COLO829 (cell line): Measurements from ENCODE around the gene NUAK2.
"Not testable (repeated sequence)": the region's sequence is repeated elsewhere in the genome, so short reads cannot be mapped to it uniquely, and the experiment has no call there.

ENCODE experiments used
- DNase-seq: peaks from one replicate; pipeline ENCODE4 v3.0.0; 2012; ENCODE audit warnings: low spot score

NUAK2 gene

DNA sequence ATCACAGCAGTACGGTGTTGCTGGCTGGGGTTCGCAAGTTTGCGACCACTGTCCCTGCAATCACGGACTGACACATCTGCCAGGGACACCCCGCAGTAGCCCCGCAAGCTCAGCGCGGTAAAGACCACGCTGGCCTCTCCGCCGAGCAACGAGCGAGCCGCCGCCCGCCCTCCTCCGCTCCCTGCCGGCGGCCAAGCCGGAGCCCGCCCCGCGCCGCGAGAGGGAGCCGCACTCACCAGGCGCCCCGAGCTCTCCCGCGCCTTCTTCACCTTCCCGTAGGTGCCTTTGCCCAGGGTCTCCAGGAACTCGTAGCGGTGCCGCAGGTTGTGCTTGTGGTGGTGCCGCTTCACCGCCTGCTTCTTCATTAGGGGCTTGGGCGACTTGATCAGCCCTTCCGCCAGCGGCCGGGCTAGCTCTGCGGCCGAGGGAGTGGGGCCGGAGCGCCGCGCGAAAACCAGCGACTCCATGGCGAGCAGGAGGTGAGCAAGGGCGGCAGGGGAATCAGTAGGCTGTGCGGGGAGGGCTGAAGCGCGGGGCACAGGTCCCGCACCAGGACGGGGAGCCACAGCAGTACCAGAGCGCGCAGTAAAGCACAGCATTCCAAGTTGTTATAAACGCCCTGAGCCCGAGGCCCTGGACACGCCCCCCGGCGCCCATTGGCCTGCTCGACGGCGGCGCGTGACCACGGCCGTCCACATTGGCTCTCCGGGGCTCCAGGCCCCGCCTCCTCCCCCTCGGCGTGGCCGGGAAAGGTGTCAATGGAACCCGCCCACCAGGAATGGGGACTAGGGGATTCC is at the start of gene NUAK2:
Gene NUAK2 (minus strand): TSS at position 584 of the 797 bp plus-strand sequence. CDS start 117 bp downstream, at position 467.
- DNase-seq, result peak; percentile 75

DNA sequence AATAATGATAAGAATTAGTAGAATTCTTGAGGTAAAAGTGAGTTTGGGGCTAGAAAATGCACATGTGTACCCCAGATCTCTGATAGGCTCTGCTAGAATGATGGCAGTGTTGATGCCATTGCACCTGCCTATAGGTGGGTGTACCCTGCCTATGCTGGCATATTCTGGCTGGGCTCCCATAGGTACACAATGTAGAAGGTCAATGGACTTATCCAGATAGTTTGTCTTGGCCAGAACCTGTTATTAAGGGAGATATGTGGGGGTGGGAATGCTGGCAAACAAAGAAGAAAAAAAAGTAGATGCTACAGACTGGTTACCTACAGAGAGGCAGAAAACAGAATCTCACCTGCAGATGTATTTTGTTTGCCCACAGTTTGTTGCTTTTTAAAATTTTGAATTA is 49.2 kb upstream of the NUAK2 start:
- no peak for DNase-seq

DNA sequence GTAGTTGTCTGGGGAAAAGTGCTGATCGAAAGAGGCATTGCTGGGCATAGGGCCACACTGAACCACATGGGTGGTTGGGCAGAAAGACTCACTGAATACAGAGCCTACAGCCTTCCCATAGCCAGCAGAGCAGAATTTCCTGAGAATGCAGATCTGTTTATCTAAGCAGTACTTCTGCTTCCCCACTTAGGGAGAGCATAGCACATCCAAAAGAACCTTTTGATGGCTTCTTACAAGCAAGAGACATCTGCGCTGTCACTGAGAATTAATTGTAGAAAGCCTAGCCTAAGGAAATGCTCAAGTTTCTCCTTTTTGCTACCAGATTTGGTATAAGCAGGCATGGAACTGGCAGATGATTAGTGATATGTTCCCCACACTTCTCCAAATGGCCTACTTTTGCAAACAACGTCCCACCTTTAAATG is 48.2 kb upstream of the NUAK2 start:
- DNase-seq, result no peak

DNA sequence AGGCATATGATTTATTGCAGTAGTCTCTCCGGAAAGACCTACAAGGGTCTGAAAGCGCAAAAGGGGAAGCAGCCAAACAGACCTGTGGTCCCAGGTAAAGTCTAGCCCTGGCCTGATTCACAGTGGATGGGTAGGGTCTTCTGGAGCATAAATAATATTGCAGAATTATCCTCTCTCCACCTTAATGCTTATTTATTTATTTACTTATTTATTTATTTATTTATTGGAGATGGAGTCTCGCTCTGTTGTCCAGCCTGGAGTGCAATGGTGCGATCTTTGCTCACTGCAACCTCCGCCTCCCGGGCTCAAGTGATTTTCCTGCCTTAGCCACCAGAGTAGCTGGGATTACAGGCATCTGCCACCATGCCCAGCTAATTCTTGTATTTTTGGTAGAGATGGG is 46.9 kb upstream of the NUAK2 start:
- no peak for DNase-seq

DNA sequence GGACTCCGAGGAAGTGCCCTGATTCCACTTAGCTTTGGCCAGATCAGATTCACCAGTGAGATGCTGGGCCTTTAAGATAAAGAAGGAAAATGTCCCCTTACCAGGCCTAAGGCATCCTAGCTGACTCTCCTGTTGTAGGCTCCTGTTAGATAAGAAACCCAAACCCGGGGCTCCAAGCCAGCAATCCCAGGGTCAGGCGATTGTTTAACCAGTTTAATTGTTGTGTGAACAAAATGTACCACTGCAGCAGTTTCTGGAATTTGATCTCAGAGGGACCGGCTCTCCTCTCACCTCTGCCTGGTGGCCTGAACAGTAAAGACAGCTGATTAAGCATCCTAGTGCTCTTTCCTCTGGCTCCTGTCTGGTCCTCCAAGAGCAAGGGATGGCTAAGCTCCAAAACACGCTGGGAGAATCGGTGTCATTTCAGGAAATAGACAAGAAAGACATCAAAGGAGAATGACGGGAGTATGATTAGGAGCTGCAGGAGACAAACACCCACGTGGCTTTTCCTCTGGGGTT is 44.5 kb upstream of the NUAK2 start:
- peak; percentile 42 for DNase-seq

DNA sequence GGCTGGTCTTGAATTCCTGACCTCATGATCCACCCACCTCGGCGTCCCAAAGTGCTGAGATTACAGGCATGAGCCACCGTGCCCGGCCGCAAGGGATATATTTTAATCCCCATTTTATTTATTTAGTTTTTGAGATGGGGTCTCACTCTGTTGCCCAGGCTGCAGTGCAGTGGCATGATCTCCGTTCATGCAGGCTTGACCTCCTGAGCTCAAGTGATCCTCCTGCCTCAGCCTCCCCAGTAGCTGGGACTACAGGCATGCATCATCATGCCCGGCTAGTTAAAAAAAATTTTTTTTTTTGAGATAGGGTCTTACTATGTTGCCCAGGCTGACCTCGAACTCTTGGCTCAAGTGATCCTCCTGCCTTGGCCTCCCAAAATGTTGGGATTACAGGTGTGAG is 43.5 kb upstream of the NUAK2 start:
- DNase-seq, result not testable (repeated sequence)

DNA sequence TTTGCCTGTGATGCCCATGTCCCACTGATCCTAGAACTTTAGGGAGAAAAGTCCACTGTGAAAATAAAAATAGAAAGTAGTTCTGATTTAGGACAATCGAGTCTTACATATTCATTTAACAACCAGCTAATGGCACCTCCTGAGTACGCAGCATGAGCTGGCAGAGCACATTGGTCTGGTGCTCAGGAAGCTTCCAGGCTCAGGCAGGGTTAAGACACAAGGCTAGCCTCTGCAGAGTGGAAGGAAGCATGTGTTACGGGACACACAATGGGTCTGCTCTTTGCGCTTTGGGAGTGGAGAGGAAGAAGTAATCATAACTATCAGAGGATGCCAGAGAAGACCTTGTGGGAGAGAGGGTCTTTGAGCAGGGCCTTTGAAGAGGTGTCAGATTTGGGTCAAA is 39.3 kb upstream of the NUAK2 start:
- DNase-seq, result no peak

DNA sequence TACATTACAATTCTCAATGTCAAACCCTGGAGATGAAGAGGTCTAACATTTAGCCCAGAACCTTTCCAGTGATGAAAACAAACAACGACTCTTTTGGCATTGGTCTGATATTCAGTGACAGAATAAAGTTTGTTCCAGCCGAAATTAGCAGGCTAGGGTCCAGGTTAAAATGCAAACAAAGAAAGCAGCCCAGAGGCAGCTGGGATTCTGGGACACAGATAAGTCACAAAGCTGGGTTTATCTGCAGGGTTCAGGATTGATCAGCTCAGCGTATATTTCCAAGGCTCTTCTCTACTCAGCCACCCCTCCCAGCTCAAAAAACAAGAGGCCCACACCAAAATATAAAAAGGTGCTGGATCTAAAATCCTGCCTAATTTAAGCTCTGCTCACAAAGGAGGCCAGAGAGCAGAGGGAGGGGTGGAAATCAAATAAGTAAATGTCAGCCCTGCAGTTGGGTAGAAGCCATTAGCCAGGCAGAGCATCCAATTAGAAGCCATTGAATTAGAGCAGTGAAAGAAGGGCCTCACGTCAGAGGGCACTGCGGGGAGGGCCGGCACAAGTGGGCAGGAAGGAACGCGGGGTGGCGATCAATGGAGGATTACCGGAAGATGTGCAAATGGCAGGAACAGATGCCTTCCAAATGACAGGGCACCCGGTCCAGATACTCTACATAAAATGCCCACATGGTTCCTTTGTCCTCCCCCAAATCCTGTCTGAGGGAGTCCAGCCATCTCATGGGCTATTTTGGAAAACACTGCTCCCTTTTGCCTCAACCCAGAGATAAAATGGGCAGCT is 38.4 kb upstream of the NUAK2 start:
- DNase-seq, result no peak

DNA sequence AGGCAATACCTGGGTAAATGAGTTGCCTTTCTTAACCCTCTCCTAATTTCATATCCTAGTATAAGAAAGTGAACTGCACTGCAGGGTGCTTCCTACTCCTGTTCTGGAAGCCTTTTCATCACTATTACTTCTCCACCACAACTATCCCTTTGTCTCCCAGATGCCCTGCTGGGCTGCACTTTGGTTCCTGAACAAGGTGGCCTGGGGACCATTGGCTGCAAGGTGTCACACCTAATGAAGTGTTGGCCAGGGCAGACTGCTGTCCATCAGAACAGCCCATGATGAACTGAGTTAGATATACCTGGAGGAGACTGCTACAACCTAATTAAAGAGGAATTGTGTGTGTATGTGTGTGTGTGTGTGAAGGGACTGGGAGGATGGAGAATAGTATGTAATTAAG is 37.0 kb upstream of the NUAK2 start:
- DNase-seq, result no peak

DNA sequence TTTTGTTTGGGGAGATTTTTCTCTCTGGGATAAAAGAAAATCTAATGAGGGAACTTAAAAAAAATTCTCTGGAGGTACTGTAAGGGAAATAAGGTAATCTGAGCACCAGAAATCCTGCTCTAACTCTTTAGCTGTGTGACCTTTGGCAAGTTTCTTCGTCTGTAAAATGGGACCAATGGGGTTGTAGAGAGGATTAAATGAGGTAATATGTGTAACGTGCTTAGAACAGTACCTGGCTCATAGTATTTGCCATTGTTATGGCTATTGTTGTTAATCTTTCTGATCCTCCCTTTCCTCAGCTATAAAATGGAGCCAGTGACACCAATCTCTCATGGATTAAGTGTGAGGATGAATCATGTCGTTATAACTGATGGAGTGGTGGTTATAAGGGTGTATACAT is 36.0 kb upstream of the NUAK2 start:
- no peak for DNase-seq

DNA sequence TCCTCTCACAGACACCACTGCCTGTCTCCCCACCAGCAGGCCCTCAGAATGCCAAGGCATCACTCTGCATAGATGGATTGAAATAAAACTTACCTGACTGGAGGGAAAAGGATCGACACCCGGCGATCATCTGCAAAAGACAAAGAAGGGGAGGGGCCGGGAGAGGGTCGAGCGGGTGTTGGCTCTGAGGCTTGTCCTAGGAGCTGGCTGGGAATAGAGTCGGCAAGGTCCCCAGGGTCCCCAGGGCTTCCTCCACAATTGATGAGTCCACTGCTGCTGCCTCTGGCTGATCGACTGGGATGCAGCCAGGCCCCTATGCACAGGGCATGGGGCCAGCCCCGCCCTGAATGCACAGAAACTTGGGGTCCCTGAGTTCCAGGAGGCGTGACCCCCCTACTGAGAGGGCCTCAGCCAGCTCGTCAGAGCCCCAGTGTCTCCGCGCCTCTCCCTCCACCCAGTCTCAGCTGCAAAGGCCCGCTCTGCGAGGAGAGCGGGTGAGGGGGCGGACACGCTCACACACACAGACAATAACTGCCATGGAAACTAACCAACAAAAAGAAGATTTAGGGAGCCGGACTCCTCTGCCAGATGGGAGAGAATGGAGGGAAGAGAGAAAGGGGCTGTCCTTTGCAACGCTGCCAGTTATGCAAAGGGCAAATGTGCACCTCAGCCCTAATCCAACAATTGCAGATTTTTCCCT is 35.0 kb upstream of the NUAK2 start, which contains the start of gene KLHDC8A:
Gene KLHDC8A (minus strand): TSS at position 483 of the 700 bp plus-strand sequence. CDS start 13,318 bp downstream, outside the sequence.
- DNase-seq, result no peak

DNA sequence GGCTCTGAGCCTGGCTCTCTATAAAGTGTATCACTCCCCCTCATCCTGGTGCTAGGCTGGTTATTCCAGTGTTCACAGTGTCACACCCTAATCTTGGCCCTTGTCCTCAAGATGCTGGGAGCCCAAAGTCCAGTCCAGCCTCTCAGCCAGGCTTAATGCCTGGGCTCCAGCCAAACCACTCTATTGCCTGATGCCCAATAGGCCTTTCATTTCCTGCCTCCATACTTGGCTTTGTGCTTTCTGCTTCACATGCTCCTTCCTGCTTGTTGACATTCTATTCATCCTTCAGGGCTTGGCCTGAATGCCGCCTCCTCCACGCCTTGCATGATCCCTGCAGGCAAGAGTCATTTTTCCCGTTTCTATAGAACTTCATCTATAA is 33.5 kb upstream of the NUAK2 start:
- peak; percentile 82 for DNase-seq

DNA sequence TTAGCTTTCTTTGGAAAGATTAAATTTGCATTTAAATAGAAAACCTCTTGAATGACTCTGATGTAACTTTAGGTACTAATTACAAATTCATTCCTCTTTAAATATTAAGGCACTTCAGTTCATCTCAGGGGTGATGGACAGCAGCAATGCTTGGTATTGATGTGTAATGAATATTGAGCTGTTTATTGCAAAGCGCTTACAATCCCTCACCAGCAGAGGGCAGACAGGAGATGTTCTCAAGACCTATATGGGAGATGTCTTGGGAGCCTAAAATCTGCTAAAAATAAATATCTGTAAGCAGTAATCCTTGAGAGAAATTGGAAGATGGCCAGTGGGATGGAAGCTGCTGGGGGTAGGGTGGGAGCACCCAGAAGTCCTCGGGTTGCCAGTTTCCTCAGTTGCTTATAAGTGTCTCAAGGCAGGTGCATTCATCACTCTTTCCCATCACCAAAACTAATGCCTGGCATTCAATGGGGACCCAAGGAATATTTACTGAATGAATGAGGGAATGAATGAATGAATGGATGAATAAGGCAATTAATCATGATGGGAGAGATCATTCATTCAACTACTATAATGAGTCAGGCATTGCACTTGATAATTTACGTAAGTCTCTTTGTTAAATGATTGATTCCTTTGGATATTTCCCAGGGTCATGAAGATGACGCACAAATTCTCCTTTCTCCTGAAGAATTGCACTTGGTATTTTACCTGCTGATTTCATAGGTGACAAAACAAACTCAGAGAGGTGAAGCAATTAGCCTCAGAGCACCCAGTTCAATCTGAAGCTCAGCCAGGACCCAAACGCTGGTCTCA is 32.9 kb upstream of the NUAK2 start:
- peak; percentile 53 for DNase-seq

DNA sequence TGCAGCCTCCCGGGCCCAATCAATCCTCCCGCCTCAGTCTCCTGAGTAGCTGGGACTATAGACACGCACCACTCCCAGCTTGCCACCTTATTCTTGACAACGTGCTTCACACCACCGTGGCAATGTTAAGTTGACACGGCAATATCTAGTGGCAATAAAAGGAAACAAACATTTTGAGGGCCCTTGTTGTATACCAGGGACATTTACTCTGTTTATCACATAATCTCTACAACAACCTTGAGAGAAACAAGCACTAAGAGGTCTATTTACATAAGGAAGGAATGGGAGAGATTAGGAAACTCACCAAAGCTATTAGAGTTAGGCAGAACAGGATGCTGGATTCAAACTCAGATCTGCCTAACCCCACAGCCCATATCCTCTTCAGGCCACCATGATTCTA is 32.1 kb upstream of the NUAK2 start:
- DNase-seq, result no peak

DNA sequence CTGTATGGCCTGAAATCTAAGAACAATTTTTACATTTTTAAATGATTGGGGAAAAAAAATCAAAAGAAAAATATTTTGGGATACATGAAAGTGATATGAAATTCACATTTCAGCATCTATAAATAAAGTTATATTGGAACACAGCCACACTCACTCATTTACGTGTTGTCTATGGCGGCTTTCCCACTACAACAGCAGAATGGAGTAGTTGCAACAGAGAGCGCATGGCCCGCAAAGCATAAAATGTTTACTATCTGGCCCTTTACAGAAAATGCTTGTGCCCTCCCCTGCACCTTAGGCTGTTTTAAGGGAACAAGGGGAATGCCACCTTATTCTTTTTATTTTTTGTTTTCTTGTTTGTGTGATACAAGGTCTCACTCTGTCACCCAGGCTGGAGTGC is 31.6 kb upstream of the NUAK2 start:
- DNase-seq, result no peak

DNA sequence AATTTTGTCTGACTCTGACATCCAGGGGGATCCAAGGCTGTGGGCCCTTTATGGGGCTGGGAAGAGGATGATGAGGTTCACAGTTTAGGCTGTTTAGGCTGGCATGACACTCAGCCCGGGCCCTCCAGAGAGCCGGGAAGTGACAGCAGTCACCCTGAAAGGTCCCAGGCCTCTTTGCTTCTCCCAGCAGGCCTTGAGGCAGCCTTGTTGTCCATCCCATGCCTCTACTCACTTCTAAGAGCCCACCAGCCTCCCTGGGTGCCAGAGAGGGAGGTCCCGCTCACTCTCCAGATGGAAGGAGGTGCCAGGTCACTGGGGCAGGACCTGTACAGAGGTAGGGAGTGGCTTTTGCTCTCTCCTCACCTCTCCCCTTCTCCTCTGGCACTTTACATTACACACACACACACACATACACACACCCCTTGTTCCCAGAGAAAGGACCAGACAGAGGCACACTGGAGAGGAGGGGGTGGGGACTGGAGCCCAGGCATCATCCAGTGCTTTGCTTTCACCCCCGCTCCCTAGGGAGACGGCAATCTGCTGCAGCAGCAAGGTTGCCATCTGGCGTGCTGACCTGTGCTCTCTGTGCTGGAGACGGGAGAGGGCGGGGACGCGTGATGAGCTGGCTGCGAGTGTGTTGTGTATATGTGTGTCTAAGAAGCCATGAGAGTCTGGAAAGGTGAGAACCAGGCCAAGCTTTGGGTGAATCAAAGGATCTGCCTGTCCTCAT is 30.6 kb upstream of the NUAK2 start:
- no peak for DNase-seq

DNA sequence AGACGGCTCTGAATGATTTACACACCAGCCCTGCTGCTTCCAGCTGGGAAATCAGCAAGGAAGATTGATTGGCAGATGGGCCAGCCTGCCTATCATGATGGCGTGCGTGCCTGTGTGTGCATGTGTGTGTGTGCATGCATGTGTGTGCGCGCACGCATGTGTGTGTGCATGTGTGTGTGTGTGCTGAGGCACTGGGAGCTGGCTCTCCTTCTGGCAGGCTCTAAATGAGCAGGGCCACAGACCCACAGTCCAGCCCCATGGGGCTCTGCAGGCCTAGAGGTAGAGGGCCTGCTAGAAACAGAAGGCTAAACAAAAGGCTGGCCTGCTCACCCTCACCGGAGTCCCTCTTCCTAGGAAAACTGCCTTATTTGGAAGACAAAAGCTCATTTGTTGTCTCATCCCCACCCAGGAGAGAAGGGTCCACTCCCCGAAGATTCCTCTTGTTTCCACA is 29.2 kb upstream of the NUAK2 start:
- no peak for DNase-seq

DNA sequence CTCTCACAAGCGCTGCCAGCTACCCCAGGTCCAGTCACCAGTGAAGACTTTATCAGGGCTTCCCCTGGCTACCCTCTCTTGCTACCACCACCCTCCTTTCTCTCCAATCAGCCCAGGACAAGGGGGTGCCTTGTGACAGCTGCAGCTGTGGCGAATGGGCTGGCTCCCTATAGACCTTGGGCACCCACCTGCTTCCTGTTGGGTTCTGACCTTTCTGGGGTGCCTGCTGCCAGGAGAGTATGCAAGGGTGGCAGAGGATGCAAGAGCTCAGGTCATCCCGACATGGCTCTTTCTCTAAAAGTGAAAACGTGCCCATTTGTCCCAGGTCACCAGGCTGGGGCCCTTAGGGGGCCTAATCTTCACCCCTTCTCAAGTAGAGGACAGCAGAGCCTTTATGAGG is 28.6 kb upstream of the NUAK2 start:
- no peak for DNase-seq

DNA sequence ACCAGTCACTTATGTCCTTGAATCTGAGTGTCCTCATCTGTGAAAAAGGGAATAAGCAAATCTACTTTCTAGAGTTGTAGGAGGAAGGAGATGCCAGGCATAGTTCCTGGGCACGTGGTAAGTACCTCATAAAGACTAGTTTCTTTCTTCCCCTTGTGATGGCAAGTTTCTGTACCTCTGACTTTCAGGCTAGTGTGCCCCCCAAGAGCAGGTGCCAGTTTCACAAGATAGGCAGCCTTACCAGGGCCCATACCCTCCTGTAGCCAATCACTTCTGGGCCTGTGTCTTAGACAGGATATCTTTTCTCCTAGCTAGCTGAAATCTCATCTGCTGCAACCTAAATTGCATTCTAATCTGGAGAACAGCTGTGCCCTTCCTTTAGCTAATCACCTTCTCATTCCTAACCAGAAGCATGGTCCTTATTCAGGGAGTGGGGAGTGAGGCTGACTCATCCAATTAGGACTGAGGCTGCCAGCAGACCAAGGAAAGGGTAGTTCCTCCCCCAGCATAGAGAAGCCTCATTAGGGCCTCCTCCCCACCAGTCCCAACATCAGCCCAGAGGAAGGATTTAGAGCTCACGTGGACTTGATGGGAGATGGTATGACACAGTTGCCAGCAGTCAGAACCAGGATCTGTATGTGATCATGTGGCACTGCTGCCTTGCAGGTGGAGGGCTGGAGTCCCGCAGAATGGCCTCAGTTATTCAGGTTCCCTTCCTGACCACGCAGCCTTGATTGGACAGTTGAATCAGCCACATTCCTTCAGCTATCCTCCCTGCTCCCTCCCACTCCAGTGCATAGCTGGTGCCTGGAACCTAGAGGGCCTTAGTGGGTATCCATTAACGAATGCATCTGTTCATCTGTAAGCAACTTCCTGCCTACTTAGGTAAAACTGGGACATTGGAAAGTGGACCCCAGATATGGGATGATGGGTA is 27.3 kb upstream of the NUAK2 start:
- no peak for DNase-seq
